GM23338 (cell line): Measurements from ENCODE around the gene SCGN.

Source experiments
- CTCF ChIP-seq, 2 experiments: fragments of 200-600 bp in 1 of 2; sonication (generic) in 1 of 2; conservative IDR thresholded peaks; 2 replicates each; pipeline versions ENCODE4 v1.5.1 to v1.6.1; 2016 to 2017; ENCODE audit warnings: antibody characterized with exemption in 2 of 2, low read depth in 2 of 2, mild to moderate bottlenecking in 2 of 2, moderate library complexity in 1 of 2
- EZH2 ChIP-seq: fragments of 200-600 bp; sonication (generic); IDR thresholded peaks from one replicate; pipeline ENCODE4 v1.8.0; 2017; ENCODE audit warnings: antibody characterized with exemption, mild to moderate bottlenecking, low read depth; ENCODE audit not compliant: unreplicated experiment
- EZH2phosphoT487 ChIP-seq: fragments of 200-600 bp; sonication (generic); IDR thresholded peaks from one replicate; pipeline ENCODE4 v1.8.1; 2018; ENCODE audit warnings: antibody characterized with exemption; ENCODE audit not compliant: unreplicated experiment
- POLR2AphosphoS5 ChIP-seq: IDR thresholded peaks from 2 replicates; pipeline ENCODE4 v1.6.1; 2016; ENCODE audit warnings: antibody characterized with exemption, low read depth
- REST ChIP-seq: IDR thresholded peaks from one replicate; pipeline ENCODE4 v1.6.1; 2018; ENCODE audit warnings: antibody characterized with exemption; ENCODE audit not compliant: unreplicated experiment

GRCh38 chr6:25640891-25641290 lies 11.1 kb upstream of the SCGN start:
- TF ChIP-seq EZH2 (no peak), EZH2phosphoT487 (no peak), CTCF (conservative IDR thresholded peaks at IDR 0.05; ENCODE audit: low read depth in 2 of 2) (no peak), REST (no peak), POLR2AphosphoS5 (no peak)
